H1 (cell line): ENCODE data around the gene CUEDC1. TPM values are rescaled to one million over a fixed set of nuclear protein-coding genes. Genes with fewer than 3 reads are reported as not detected.

ENCODE experiments used
- CTCF ChIA-PET: fragments of 300-600 bp; sonication (Branson Sonifier 250); formaldehyde crosslinking; loops from one replicate; lab custom pipeline; 2021; ENCODE audit not compliant: partially characterized antibody; lab: Charles Lee
- POLR2A ChIA-PET: fragments of 300-600 bp; sonication (Branson Sonifier 250); formaldehyde crosslinking; loops from one replicate; lab custom pipeline; 2021; ENCODE audit warnings: inconsistent platforms; ENCODE audit not compliant: partially characterized antibody; lab: Charles Lee
- DNase-seq, 2 experiments: peaks; one replicate each; pipeline versions ENCODE4 v3.0.0 to v3.0.0-alpha.2; 2010 to 2022; ENCODE audit warnings: low spot score in 2 of 2, low read depth in 1 of 2, mixed read lengths in 1 of 2
- FAIRE-seq: peaks from 2 replicates; lab custom pipeline; 2011; peaks lifted over from hg19 to GRCh38; lab: Jason Lieb, UNC
- H2AFZ ChIP-seq: 2 replicates; pipeline ENCODE4 v1.8.1; 2012; ENCODE audit warnings: low read length, inconsistent platforms
- H2AK5ac ChIP-seq: 2 replicates; pipeline ENCODE4 v1.6.1; 2013; ENCODE audit warnings: low read depth, low read length
- H2BK120ac ChIP-seq: replicated peaks from 2 replicates; pipeline ENCODE3; 2013; ENCODE audit warnings: low read depth, low read length, inconsistent platforms
- H2BK12ac ChIP-seq: 2 replicates; pipeline ENCODE4 v1.6.1; 2013; ENCODE audit warnings: low read depth, low read length
- H2BK15ac ChIP-seq: 2 replicates; pipeline ENCODE4 v1.6.1; 2013; ENCODE audit warnings: low read length
- H2BK20ac ChIP-seq: 2 replicates; pipeline ENCODE4 v1.6.1; 2013; ENCODE audit warnings: low read length
- H2BK5ac ChIP-seq: 2 replicates; pipeline ENCODE4 v1.6.1; 2013; ENCODE audit warnings: low read depth, low read length
- H3K14ac ChIP-seq: 2 replicates; pipeline ENCODE4 v1.6.1; 2013; ENCODE audit warnings: inconsistent platforms; ENCODE audit not compliant: insufficient read length
- H3K18ac ChIP-seq: 2 replicates; pipeline ENCODE4 v1.6.1; 2013; ENCODE audit warnings: low read length; ENCODE audit errors: extremely low read depth
- H3K23ac ChIP-seq: 2 replicates; pipeline ENCODE4 v1.6.1; 2013; ENCODE audit warnings: inconsistent platforms; ENCODE audit not compliant: insufficient read length
- H3K23me2 ChIP-seq: 2 replicates; pipeline ENCODE4 v1.6.1; 2013; ENCODE audit warnings: low read depth, low read length
- H3K27ac ChIP-seq: 2 replicates; pipeline ENCODE4 v1.6.1; 2011; ENCODE audit warnings: low read depth, low read length, inconsistent platforms
- H3K27me3 ChIP-seq, 4 experiments: replicated peaks in 1 of 4; 1 replicate in 1 of 4; 2 replicates in 3 of 4; pipeline versions ENCODE4 v1.6.1 to v1.8.1; 2011 to 2013; ENCODE audit warnings: low read length in 3 of 4, mild to moderate bottlenecking in 3 of 4, inconsistent platforms in 2 of 4, mixed read lengths in 2 of 4, moderate library complexity in 1 of 4; ENCODE audit not compliant: control insufficient read depth in 3 of 4, insufficient read depth in 3 of 4; ENCODE audit errors: extremely low read depth in 1 of 4
- H3K36me3 ChIP-seq, 4 experiments: 2 replicates each; pipeline versions ENCODE4 v1.6.1 to v1.8.1; 2011 to 2013; ENCODE audit warnings: mild to moderate bottlenecking in 4 of 4, low read length in 3 of 4, moderate library complexity in 2 of 4, control low read depth in 1 of 4, inconsistent platforms in 1 of 4; ENCODE audit not compliant: insufficient read depth in 4 of 4, control insufficient read depth in 2 of 4
- H3K4ac ChIP-seq: replicated peaks from 2 replicates; pipeline ENCODE3; 2013; ENCODE audit warnings: low read length, low read depth, mixed read lengths, inconsistent platforms; ENCODE audit not compliant: insufficient read length
- H3K4me1 ChIP-seq, 4 experiments: replicated peaks in 1 of 4; 1 replicate in 1 of 4; 2 replicates in 3 of 4; pipeline versions ENCODE4 v1.6.1 to v1.8.1; 2011 to 2013; ENCODE audit warnings: low read length in 3 of 4, inconsistent platforms in 2 of 4, mixed read lengths in 1 of 4; ENCODE audit not compliant: insufficient read depth in 4 of 4, control insufficient read depth in 3 of 4
- H3K4me2 ChIP-seq, 2 experiments: 2 replicates each; pipeline versions ENCODE4 v1.6.1 to v1.8.1; 2011 to 2013; ENCODE audit warnings: low read depth in 2 of 2, low read length in 2 of 2, control low read depth in 1 of 2, inconsistent platforms in 1 of 2, mild to moderate bottlenecking in 1 of 2; ENCODE audit not compliant: insufficient read depth in 1 of 2
- H3K4me3 ChIP-seq, 4 experiments: fragments of 200-600, 300-600 bp in 1 of 4; sonication (generic), shearing (Covaris generic), sonication (Bioruptor Twin) in 1 of 4; 2 replicates each; pipeline versions ENCODE4 v1.5.1 to v1.8.1; 2011 to 2016; ENCODE audit warnings: low read length in 4 of 4, low read depth in 3 of 4, control low read depth in 2 of 4, inconsistent platforms in 2 of 4, mild to moderate bottlenecking in 2 of 4, mixed read lengths in 1 of 4, moderate library complexity in 1 of 4; ENCODE audit not compliant: insufficient read depth in 2 of 4; ENCODE audit errors: extremely low read depth in 1 of 4
- H3K56ac ChIP-seq: replicated peaks from 2 replicates; pipeline ENCODE3; 2013; ENCODE audit warnings: low read depth, mild to moderate bottlenecking, mixed read lengths, low read length, inconsistent platforms; ENCODE audit not compliant: insufficient read length
- H3K79me1 ChIP-seq: 2 replicates; pipeline ENCODE4 v1.6.1; 2013; ENCODE audit warnings: low read depth, low read length, control low read depth
- H3K79me2 ChIP-seq, 2 experiments: 2 replicates each; pipeline versions ENCODE4 v1.6.1 to v1.8.1; 2012 to 2013; ENCODE audit warnings: low read length in 2 of 2, mild to moderate bottlenecking in 2 of 2, inconsistent platforms in 1 of 2; ENCODE audit not compliant: insufficient read depth in 2 of 2, control insufficient read depth in 1 of 2
- H3K9ac ChIP-seq, 4 experiments: replicated peaks in 1 of 4; 1 replicate in 1 of 4; 2 replicates in 3 of 4; pipeline versions ENCODE4 v1.6.1 to v1.8.1; 2011 to 2013; ENCODE audit warnings: low read depth in 3 of 4, low read length in 3 of 4, control low read depth in 2 of 4, mild to moderate bottlenecking in 2 of 4, moderate library complexity in 2 of 4, inconsistent platforms in 1 of 4; ENCODE audit errors: extremely low read depth in 1 of 4
- H3K9me3 ChIP-seq, 2 experiments: 2 replicates each; pipeline versions ENCODE4 v1.6.1 to v1.8.1; 2012 to 2013; ENCODE audit warnings: mild to moderate bottlenecking in 2 of 2, moderate library complexity in 2 of 2, control low read depth in 1 of 2, inconsistent platforms in 1 of 2, low read depth in 1 of 2, low read length in 1 of 2, mixed read lengths in 1 of 2; ENCODE audit not compliant: insufficient read depth in 2 of 2
- H4K20me1 ChIP-seq, 2 experiments: replicated peaks in 1 of 2; 2 replicates each; pipeline versions ENCODE3 to v1.8.1; 2011 to 2013; ENCODE audit warnings: inconsistent platforms in 2 of 2, low read length in 2 of 2, mild to moderate bottlenecking in 1 of 2; ENCODE audit not compliant: insufficient read depth in 2 of 2, control insufficient read depth in 1 of 2
- H4K5ac ChIP-seq: 2 replicates; pipeline ENCODE4 v1.6.1; 2013; ENCODE audit warnings: low read length, low read depth, mixed read lengths, inconsistent platforms; ENCODE audit not compliant: insufficient read length
- H4K8ac ChIP-seq: 2 replicates; pipeline ENCODE4 v1.8.0; 2013; ENCODE audit warnings: mild to moderate bottlenecking, moderate library complexity, low read length, inconsistent platforms; ENCODE audit not compliant: insufficient read depth; ENCODE audit errors: extremely low read depth
- H4K91ac ChIP-seq: replicated peaks from 2 replicates; pipeline ENCODE3; 2013; ENCODE audit warnings: low read length, mixed read lengths, inconsistent platforms; ENCODE audit not compliant: insufficient read length
- ATF3 ChIP-seq: IDR thresholded peaks from 2 replicates; pipeline ENCODE4 v1.6.1; 2011; ENCODE audit warnings: low read depth, mild to moderate bottlenecking, low read length; ENCODE audit not compliant: insufficient read depth
- BACH1 ChIP-seq: IDR thresholded peaks from 2 replicates; pipeline ENCODE4 v1.6.1; 2012; ENCODE audit warnings: low read length, improper control_type of control experiment
- CBX5 ChIP-seq: fragments of 300-800, 300-1000 bp; sonication (generic); IDR thresholded peaks from 2 replicates; pipeline ENCODE4 v1.7.1; 2016; ENCODE audit warnings: antibody characterized with exemption, low read length, low read depth
- CHD1 ChIP-seq: IDR thresholded peaks from 2 replicates; pipeline ENCODE4 v1.6.1; 2012; ENCODE audit warnings: low read depth, low read length, improper control_type of control experiment
- CHD2 ChIP-seq: IDR thresholded peaks from 2 replicates; pipeline ENCODE4 v1.6.1; 2012; ENCODE audit warnings: low read length, improper control_type of control experiment
- CREB1 ChIP-seq: IDR thresholded peaks from 2 replicates; pipeline ENCODE4 v1.6.1; 2012; ENCODE audit warnings: inconsistent platforms
- CTBP2 ChIP-seq: IDR thresholded peaks from 2 replicates; pipeline ENCODE4 v1.7.0; 2011; ENCODE audit warnings: borderline replicate concordance, mild to moderate bottlenecking, moderate library complexity, mixed read lengths, low read length; ENCODE audit not compliant: insufficient read depth, insufficient read length
- EGR1 ChIP-seq: IDR thresholded peaks from 2 replicates; pipeline ENCODE4 v1.6.1; 2011; ENCODE audit warnings: low read depth, low read length, borderline replicate concordance
- POLR2A ChIP-seq, 2 experiments: IDR thresholded peaks; 1 replicate in 1 of 2; 2 replicates in 1 of 2; pipeline ENCODE4 v1.6.1; 2011; ENCODE audit warnings: low read depth in 2 of 2, low read length in 2 of 2, mild to moderate bottlenecking in 2 of 2; ENCODE audit errors: control extremely low read depth in 1 of 2
- RFX5 ChIP-seq: IDR thresholded peaks from 2 replicates; pipeline ENCODE4 v1.6.1; 2011; ENCODE audit warnings: low read depth, low read length, improper control_type of control experiment, borderline replicate concordance
- RXRA ChIP-seq: IDR thresholded peaks from 2 replicates; pipeline ENCODE4 v1.6.1; 2011; ENCODE audit warnings: low read depth, mild to moderate bottlenecking, low read length, moderate library complexity; ENCODE audit not compliant: insufficient read depth
- SP2 ChIP-seq: IDR thresholded peaks from 2 replicates; pipeline ENCODE4 v1.6.1; 2012; ENCODE audit warnings: mild to moderate bottlenecking, low read length, inconsistent platforms
- TAF7 ChIP-seq: optimal IDR thresholded peaks from 2 replicates; pipeline ENCODE3; 2011; ENCODE audit warnings: low read depth, mild to moderate bottlenecking, inconsistent platforms, low read length, moderate library complexity, borderline replicate concordance
- TBP ChIP-seq: IDR thresholded peaks from 2 replicates; pipeline ENCODE4 v1.6.1; 2011; ENCODE audit warnings: low read depth, low read length, improper control_type of control experiment
- YY1 ChIP-seq: IDR thresholded peaks from 2 replicates; pipeline ENCODE4 v1.6.1; 2011; ENCODE audit warnings: low read depth, mild to moderate bottlenecking, low read length
- ZNF274 ChIP-seq: IDR thresholded peaks from 2 replicates; pipeline ENCODE4 v1.7.0; 2012; ENCODE audit warnings: low read length, borderline replicate concordance; ENCODE audit errors: extremely low read depth
- WGBS, 2 experiments: shearing (Covaris generic) in 1 of 2; methylation state at CpG; one replicate each; pipeline versions ENCODE4 v1.1.6 to v1.1.7; 2013 to 2015; ENCODE audit warnings: low lambda C conversion rate in 2 of 2, mixed read lengths in 2 of 2, inconsistent platforms in 1 of 2, low coverage in 1 of 2, missing lambda C conversion rate in 1 of 2; ENCODE audit not compliant: insufficient replicate concordance in 2 of 2, insufficient coverage in 1 of 2, insufficient read length in 1 of 2; ENCODE audit errors: extremely low coverage in 1 of 2, missing lambda C conversion rate in 1 of 2; 5-methylcytosine and 5-hydroxymethylcytosine counted together
- polyA plus RNA-seq, 7 experiments: library from polyadenylated mRNA; depleted of rRNA in 3 of 7; stranded (reverse) in 5 of 7; unstranded in 2 of 7; fragments of >200 nt in 5 of 7; fragments of 200-250 nt in 2 of 7; gene quantifications; 1 replicate in 5 of 7; 2 replicates in 1 of 7; 4 replicates in 1 of 7; pipeline versions ENCODE4 v1.2.1 to v1.2.3, GENCODE V29; 2011 to 2013; ENCODE audit warnings: missing spikeins in 2 of 7, mixed read lengths in 2 of 7
- total RNA-seq: library from RNA; stranded (reverse); fragmentation: NEBNext Ultra II Directional; extraction: Animal tissue kit (Norgen Biotek cat#: 25700); gene quantifications from 2 replicates; pipeline ENCODE4 v1.2.1, GENCODE V29; 2021

The CUEDC1 gene
- total and polyA plus RNA-seq, 2 of the 8 experiments (the other 6 are each of a cell fraction or from before 2014, with no cell fraction given): 4.0 to 10.7 TPM

- Histone ChIP-seq H2BK12ac (no peak overlapping the region), H3K9me3 (no peaks in the 10 kb centered on the region), H3K79me2 (no peaks in the 10 kb centered on the region), H3K23ac (no peak overlapping the region), H3K9ac (no peak overlapping the region), H3K79me1 (no peaks in the 10 kb centered on the region), H4K20me1 (peaks cover 0 to 1% of the 10 kb centered on the region in 2 experiments), H3K4me2 (no peak overlapping the region), H3K27ac (no peak overlapping the region), H3K18ac (no peak overlapping the region), H3K14ac (no peak overlapping the region), H4K8ac (no peak overlapping the region), H3K36me3 (peaks cover 15 to 64% (median 48%) of the 10 kb centered on the region in 4 experiments), H2BK15ac (no peak overlapping the region), H2BK20ac (no peak overlapping the region), H2AK5ac (no peak overlapping the region), H4K5ac (no peak overlapping the region), H3K4me1 (no peaks in the 10 kb centered on the region), H2BK5ac (no peak overlapping the region), H3K23me2 (no peaks in the 10 kb centered on the region), H3K4ac (no peak overlapping the region), H4K91ac (no peak overlapping the region), H2AFZ (no peak overlapping the region), H3K4me3 (no peak overlapping the region), H3K27me3 (no peaks in the 10 kb centered on the region), H3K56ac (no peak overlapping the region), H2BK120ac (no peak overlapping the region)
- FAIRE-seq (no peak), DNase-seq (no peak)
- CTCF ChIA-PET: interaction anchor here (0.6 to 2.7 kb wide), 9 partner anchors 23 to 134 kb away, joined by 3 to 11 read pairs (median 4); no protein-coding TSS in a partner anchor
- 95% methylated on average over 1 of the region's 1 CpG; no CpG with 5 or more reads in 1 of the 2 experiments for WGBS, 2 experiments
- POLR2A ChIA-PET: interaction anchor here (0.8 to 5.8 kb wide), 5 partner anchors 7 to 31 kb away, joined by 3 to 27 read pairs (median 5); partner anchors contain the start of gene CUEDC1
- TF ChIP-seq RXRA (no peak), TAF7 (no peak), CBX5 (no peak), CHD2 (no peak), ZNF274 (no peak), RFX5 (no peak), YY1 (no peak), CHD1 (no peak), POLR2A (IDR thresholded peaks at IDR 0.05; ENCODE audit: control extremely low read depth in 1 of 2, low read depth in 2 of 2, low read length in 2 of 2) (no peak), ATF3 (no peak), SP2 (no peak), CREB1 (no peak), CTBP2 (no peak), BACH1 (no peak), TBP (no peak), EGR1 (no peak)
Observed at GRCh38 chr17:57975044-57975443, 19.8 kb upstream of the CUEDC1 start.
